HL-60 (cell line): ENCODE measurements around the gene ASTN2.

Experiments
- DNase-seq, 2 experiments: peaks; one replicate each; pipeline ENCODE4 v3.0.0-alpha.2; 2010 to 2020; ENCODE audit warnings: low read depth in 1 of 2, low spot score in 1 of 2
- H3K27ac ChIP-seq: fragments of 250-450 bp; sonication (Bioruptor Pico); replicated peaks from 2 replicates; pipeline ENCODE4 v1.5.1; 2020; ENCODE audit warnings: mild to moderate bottlenecking, moderate library complexity
- H3K27me3 ChIP-seq: fragments of 250-450 bp; sonication (Bioruptor Pico); 2 replicates; pipeline ENCODE4 v1.5.1; 2021; ENCODE audit warnings: mild to moderate bottlenecking, moderate library complexity; ENCODE audit not compliant: insufficient read depth, poor library complexity, severe bottlenecking
- H3K4me3 ChIP-seq: replicated peaks from 2 replicates; pipeline ENCODE4 v1.5.1; 2011; ENCODE audit warnings: mild to moderate bottlenecking, control low read depth, low read length; ENCODE audit not compliant: insufficient read depth
- CTCF ChIP-seq: IDR thresholded peaks from one replicate; pipeline ENCODE4 v1.5.1; 2011; ENCODE audit warnings: low read length, control low read depth, inconsistent platforms; ENCODE audit not compliant: insufficient read depth
- GABPA ChIP-seq: IDR thresholded peaks from 2 replicates; pipeline ENCODE4 v1.6.1; 2012; ENCODE audit warnings: low read depth
- POLR2AphosphoS5 ChIP-seq: IDR thresholded peaks from 2 replicates; pipeline ENCODE4 v1.6.1; 2012; ENCODE audit warnings: low read depth
- REST ChIP-seq: IDR thresholded peaks from 2 replicates; pipeline ENCODE4 v1.6.1; 2012; ENCODE audit warnings: low read depth; ENCODE audit not compliant: insufficient replicate concordance
- SPI1 ChIP-seq: IDR thresholded peaks from 2 replicates; pipeline ENCODE4 v1.6.1; 2012; ENCODE audit warnings: low read depth, mild to moderate bottlenecking, borderline replicate concordance

Gene ASTN2

GRCh38 chr9:117081641-117082317 lies 333.1 kb downstream of the ASTN2 start:
- Histone ChIP-seq H3K27ac (no peak overlapping the region), H3K27me3 (no peaks in the 10 kb centered on the region), H3K4me3 (no peak overlapping the region)
- no peak for DNase-seq
- TF ChIP-seq REST (no peak), SPI1 (no peak), POLR2AphosphoS5 (no peak), CTCF (no peak), GABPA (no peak)

GRCh38 chr9:117080765-117081390 lies 334.0 kb downstream of the ASTN2 start:
- H3K27me3 ChIP-seq, result no peaks in the 10 kb centered on the region
- DNase-seq, result no peak
- no peak overlapping the region for H3K4me3 ChIP-seq
- TF ChIP-seq SPI1 (no peak), REST (no peak), CTCF (no peak), GABPA (no peak), POLR2AphosphoS5 (no peak)
- H3K27ac ChIP-seq, result no peak overlapping the region

- no peak overlapping the region for H3K4me3 ChIP-seq
- TF ChIP-seq REST, result no peak
- TF ChIP-seq GABPA, result no peak
- no peak for TF ChIP-seq SPI1
- no peak for TF ChIP-seq POLR2AphosphoS5
- TF ChIP-seq CTCF, result no peak
- DNase-seq, result no peak
Measured at GRCh38 chr9:117076571-117077290, 338.1 kb downstream of the ASTN2 start.

More at GRCh38 chr9:117076571-117077290, 338.1 kb downstream of the ASTN2 start:
- Histone ChIP-seq H3K27ac (no peak overlapping the region), H3K27me3 (no peaks in the 10 kb centered on the region)
